ENCODE measurements around the gene CLASP1.
"Not testable (repeated sequence)": the region's sequence is repeated elsewhere in the genome, so short reads cannot be mapped to it uniquely, and the experiment has no call there.

CLASP1 gene

GRCh38 chr2:121649149-121649595 lies at the start of gene CLASP1:
Gene CLASP1, minus strand, starts transcription at chr2:121649462. Its CDS starts 43,567 bp downstream, at chr2:121605895.
- in situ Hi-C loops (cut with MboI; ENCODE audit: low sequenced_read_pairs), result no loop called here

GRCh38 chr2:121698318-121698930 lies 49.2 kb upstream of the CLASP1 start:
- in situ Hi-C loops (cut with MboI; ENCODE audit: low sequenced_read_pairs), result no loop called here

DNA sequence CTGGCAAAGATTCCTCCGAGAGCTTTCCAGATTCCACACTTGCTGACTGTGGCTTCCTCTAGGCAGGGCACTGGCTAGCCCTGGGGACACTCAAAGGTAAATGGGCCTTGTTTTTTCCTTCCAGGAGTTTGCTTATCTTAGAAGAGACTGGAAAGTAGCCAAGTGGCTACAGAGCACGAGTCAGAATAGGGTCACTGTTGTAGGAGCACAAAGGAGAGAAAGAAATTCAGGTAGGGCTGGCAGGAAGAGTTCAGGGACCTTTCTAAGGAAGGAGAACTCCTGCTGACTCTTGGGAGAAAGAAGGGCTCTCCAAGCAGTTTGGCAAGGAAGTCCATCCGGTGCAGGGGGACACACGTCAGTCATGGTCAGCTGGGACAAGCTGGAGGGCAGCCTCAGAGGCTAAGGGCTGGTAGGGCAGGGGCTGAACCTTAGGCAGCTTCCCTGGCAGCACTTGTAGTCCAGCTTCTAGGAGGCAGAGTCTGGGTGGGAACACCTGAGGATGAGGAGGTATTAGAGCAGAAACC lies 47.9 kb upstream of the CLASP1 start:
- in situ Hi-C loops (cut with MboI; ENCODE audit: low sequenced_read_pairs), result no loop called here

- in situ Hi-C loops (cut with MboI; ENCODE audit: low sequenced_read_pairs), result no loop called here
Observed at GRCh38 chr2:121696410-121696930, 47.2 kb upstream of the CLASP1 start.

GRCh38 chr2:121695171-121695451 lies 45.8 kb upstream of the CLASP1 start:
- in situ Hi-C loops (cut with MboI; ENCODE audit: low sequenced_read_pairs), result no loop called here

GRCh38 chr2:121694398-121695170 lies 45.3 kb upstream of the CLASP1 start:
- in situ Hi-C loops (cut with MboI; ENCODE audit: low sequenced_read_pairs), result no loop called here

- in situ Hi-C loops (cut with MboI; ENCODE audit: low sequenced_read_pairs), result not testable (repeated sequence)
Observed at GRCh38 chr2:121690572-121690971, 41.3 kb upstream of the CLASP1 start.

DNA sequence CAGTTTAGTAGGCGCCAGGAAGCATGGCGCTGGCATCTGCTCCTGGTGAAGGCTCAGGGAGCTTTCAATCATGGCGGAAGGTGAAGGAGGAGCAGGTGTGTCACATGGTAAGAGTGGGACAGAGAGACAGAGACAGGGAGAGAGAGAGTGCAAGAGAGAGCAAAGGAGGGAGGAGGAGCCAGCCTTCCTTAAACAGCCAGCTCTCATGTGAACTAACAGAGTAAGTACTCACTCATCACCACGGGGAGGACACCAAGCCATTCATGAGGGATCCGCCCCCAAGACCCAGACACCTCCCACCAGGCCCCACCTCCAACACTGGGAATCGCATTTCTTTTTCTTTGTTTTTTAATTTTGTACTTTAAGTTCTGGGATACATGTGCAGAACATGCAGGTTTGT lies 40.8 kb upstream of the CLASP1 start:
- in situ Hi-C loops (cut with MboI; ENCODE audit: low sequenced_read_pairs), result no loop called here

DNA sequence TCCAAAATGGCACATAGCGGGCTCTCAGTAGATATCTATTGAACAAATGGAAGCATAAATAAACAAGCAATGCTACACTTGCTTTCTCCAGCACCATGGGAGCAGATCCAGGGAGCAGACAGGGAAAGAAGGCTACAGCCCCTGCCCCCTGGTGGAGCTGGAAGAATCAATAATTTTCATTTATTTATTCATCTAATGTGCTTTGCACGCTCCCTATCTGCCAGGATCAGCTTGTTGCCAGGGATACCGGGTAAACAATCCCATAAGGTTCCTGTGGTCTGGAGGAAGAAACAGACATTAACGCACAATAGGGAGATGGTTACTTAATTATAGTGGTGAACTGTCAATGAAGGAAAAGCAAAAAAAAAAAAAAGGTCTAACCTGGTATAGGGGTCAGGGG lies 40.1 kb upstream of the CLASP1 start:
- in situ Hi-C loops (cut with MboI; ENCODE audit: low sequenced_read_pairs), result no loop called here

DNA sequence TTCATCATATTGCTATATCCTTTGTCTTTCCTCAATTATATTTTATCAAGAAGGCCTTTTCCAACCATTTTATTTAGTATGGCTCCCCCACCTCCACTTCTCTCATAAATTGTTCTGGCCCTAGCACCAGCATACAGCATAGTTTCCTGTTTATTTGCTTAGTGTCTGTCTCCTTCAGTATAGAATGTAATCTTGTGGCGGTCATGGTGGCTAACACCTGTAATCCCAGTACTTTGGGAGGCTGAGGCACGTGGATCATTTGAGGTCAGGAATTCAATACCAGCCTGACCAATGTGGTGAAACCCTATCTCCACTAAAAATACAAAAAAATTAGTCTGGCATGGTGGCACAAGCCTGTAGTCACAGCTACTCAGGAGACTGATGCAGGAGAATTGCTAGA lies 39.6 kb upstream of the CLASP1 start:
- in situ Hi-C loops (cut with MboI; ENCODE audit: low sequenced_read_pairs), result no loop called here

DNA sequence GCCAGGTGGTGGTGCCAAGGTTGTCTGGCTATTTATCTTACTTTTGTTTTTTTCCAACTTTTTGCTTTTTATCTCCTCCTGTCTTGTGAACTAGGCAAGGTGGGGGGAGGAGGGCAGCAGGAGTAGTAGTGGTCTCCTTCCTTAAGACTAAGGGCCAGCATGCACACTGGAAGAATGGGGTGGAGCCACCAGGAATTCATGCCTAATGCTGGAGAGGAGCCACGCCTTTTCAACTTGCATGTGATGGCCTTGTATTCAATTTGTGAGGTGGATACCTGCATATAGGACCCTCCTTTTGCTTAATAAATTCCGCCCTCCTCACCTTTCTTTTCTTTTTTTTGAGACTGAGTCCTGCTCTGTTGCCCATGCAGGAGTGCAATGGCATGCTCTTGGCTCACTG lies 37.6 kb upstream of the CLASP1 start:
- in situ Hi-C loops (cut with MboI; ENCODE audit: low sequenced_read_pairs), result no loop called here

- in situ Hi-C loops (cut with MboI; ENCODE audit: low sequenced_read_pairs), result no loop called here
Observed at GRCh38 chr2:121686218-121686617, 37.0 kb upstream of the CLASP1 start.

DNA sequence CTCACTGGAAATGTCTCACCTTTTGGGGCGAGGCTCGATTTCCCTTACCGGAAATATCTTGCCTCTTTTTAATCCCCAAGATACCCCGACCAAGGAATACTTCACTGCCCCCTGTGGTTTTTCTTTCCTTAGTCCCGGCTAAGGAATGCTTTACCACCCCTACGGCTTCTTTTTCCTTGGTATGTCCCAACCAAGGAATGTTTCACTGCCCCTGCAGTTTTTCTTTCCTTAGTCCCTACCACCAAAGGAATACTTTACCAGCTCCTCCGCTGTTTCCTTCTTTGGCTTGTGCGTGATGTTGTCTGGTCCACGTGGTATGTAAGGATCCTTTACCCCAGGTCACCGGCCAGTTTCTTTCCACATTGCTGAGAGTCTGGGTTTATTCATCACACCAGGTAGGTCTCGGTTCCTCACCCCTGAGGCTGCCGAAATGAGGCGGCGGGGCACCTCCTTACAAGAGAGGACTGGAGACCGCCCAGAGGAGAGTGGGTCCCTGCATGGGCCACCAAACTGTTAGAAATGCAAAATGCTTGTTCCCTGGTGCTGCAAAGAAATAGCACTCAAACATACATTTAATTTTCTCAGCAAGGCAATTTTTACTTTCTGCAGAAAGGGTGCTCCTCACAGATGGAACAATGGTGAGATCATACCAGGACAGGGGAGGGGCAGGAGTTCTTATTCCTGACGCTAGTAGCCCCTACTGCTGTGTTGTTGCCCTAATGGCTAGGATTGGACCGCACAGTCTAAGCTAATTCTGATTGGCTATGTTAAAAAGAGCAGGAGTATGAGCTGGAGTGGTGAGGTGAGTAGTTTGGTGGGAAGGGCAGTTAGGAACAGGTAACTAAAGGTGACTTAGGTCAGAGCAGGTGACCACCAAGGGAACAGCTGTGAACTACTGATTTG lies 33.4 kb upstream of the CLASP1 start:
- in situ Hi-C loops (cut with MboI; ENCODE audit: low sequenced_read_pairs), result no loop called here

DNA sequence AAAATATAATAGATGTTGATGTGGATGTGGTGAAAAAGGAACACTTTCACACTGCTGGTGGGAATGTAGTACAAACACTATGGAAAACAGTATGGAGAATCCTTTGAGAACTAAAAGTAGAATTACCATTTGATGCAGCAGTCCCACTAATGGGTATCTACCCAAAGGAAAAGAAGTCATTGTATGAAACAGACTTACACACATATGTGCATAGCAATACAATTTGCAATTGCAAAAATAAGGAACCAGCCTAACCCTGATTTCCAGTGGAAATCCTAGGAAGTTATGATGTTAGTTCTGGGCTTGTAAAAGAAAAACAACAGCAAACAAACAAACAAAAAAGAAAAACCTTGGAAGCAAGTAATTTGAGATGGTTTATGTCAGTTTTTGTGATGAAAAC lies 28.6 kb upstream of the CLASP1 start:
- in situ Hi-C loops (cut with MboI; ENCODE audit: low sequenced_read_pairs), result no loop called here

GRCh38 chr2:121671621-121672020 lies 22.4 kb upstream of the CLASP1 start:
- in situ Hi-C loops (cut with MboI; ENCODE audit: low sequenced_read_pairs), result not testable (repeated sequence)

- in situ Hi-C loops (cut with MboI; ENCODE audit: low sequenced_read_pairs), result no loop called here
Observed at GRCh38 chr2:121670181-121670580, 20.9 kb upstream of the CLASP1 start.

DNA sequence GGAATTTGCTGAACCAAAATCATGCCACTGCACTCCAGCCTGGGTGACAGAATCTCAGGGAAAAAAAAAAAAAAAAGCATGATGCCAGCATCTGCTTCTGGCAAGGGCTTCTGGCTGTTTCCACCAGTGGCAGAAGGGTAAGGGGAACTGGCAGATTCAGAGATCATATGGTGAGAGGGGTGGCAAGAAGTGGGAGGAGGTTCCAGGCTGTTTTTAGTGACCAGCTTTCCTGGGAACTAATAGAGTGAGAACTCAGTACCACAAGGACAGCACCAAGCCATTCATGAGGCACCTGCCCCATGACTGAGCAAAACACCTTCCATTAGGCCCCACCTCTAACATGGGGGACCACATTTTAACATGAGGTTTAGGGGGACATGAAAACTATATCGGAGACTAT lies 18.4 kb upstream of the CLASP1 start:
- in situ Hi-C loops (cut with MboI; ENCODE audit: low sequenced_read_pairs), result no loop called here

GRCh38 chr2:121666042-121666441 lies 16.8 kb upstream of the CLASP1 start:
- in situ Hi-C loops (cut with MboI; ENCODE audit: low sequenced_read_pairs), result no loop called here

DNA sequence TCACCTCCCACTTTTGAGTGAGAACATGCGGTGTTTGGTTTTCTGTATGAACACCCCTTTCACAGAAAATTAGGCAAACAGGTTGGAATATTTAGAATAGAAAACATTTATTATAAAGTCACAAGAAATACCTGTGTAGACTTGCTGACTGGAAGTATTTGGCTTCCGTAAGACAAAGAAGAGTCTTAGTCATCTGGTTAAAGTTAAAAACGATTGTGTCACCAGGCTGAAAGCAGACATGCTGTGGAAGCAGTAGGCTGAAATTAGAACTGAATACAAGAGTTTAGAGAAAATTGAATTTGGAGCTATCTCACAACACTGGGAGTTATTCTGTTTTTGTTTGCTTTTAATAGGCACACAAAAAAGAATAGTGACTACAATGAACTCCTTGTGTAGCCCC lies 16.2 kb upstream of the CLASP1 start:
- in situ Hi-C loops (cut with MboI; ENCODE audit: low sequenced_read_pairs), result no loop called here

GRCh38 chr2:121664713-121665112 lies 15.5 kb upstream of the CLASP1 start:
- in situ Hi-C loops (cut with MboI; ENCODE audit: low sequenced_read_pairs), result no loop called here

DNA sequence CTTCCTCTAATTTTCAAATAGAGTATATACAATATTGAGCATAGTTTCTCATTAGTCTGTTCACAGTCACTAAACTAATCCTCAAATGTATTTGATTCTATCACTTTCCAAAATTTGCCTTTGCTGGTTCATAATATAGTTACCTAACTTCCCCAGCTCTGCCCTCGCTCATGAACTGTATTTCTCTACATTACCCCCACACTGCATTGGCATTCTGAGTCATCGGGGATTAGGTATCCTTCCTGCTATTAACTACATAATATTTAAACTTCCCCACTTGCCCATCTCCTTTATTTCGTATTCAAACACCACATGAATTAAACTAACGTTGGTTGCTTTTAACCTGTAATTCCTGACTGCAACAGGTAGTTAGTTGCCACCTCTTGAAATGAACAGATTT lies 14.8 kb upstream of the CLASP1 start:
- in situ Hi-C loops (cut with MboI; ENCODE audit: low sequenced_read_pairs), result no loop called here
